HG03139 (cell line): ENCODE measurements around the gene TRIM17.

Source experiments
- ATAC-seq: cut with Tn5 transposase; IDR thresholded peaks from one replicate; pipeline ENCODE4 v1.9.1; 2021; ENCODE audit not compliant: unreplicated experiment

Gene TRIM17

GRCh38 chr1:228368801-228369607 lies 47.7 kb downstream of the TRIM17 start:
- no peak for ATAC-seq

- no peak for ATAC-seq
Measured at GRCh38 chr1:228367798-228368791, 48.6 kb downstream of the TRIM17 start.

GRCh38 chr1:228366866-228367741 lies 49.6 kb downstream of the TRIM17 start:
- no peak for ATAC-seq

- no peak for ATAC-seq
Measured at GRCh38 chr1:228366062-228366865, 50.4 kb downstream of the TRIM17 start.

- no peak for ATAC-seq
Measured at GRCh38 chr1:228365271-228366061, 51.2 kb downstream of the TRIM17 start.

- no peak for ATAC-seq
Measured at GRCh38 chr1:228364706-228365213, 51.9 kb downstream of the TRIM17 start.

- no peak for ATAC-seq
Measured at GRCh38 chr1:228364068-228364705, 52.5 kb downstream of the TRIM17 start.

- ATAC-seq = no peak
Measured at GRCh38 chr1:228363686-228364067, 53.0 kb downstream of the TRIM17 start.

GRCh38 chr1:228362884-228363450 lies 53.7 kb downstream of the TRIM17 start:
- no peak for ATAC-seq

- no peak for ATAC-seq
Measured at GRCh38 chr1:228362141-228362883, 54.3 kb downstream of the TRIM17 start.

GRCh38 chr1:228361314-228362140 lies 55.1 kb downstream of the TRIM17 start:
- ATAC-seq = no peak

GRCh38 chr1:228360533-228361313 lies 55.9 kb downstream of the TRIM17 start:
- ATAC-seq = no peak

- ATAC-seq = no peak
Measured at GRCh38 chr1:228359613-228360532, 56.8 kb downstream of the TRIM17 start.

- ATAC-seq = no peak
Measured at GRCh38 chr1:228358764-228359612, 57.7 kb downstream of the TRIM17 start.
